Mucosa of rectum (tissue), 2 donors: ENCODE measurements around the gene ZSWIM7.

Source experiments
- H3K27ac ChIP-seq, 2 donors: one replicate each; pipeline ENCODE4 v1.7.0; 2013; ENCODE audit warnings: inconsistent platforms in 2 of 2, low read depth in 2 of 2, low read length in 2 of 2
- H3K27me3 ChIP-seq, 2 donors: one replicate each; pipeline ENCODE4 v1.7.0; 2013; ENCODE audit warnings: low read length in 2 of 2; ENCODE audit not compliant: control insufficient read depth in 2 of 2, insufficient read depth in 2 of 2
- H3K36me3 ChIP-seq, 2 donors: one replicate each; pipeline ENCODE4 v1.7.0; 2013; ENCODE audit warnings: low read length in 2 of 2; ENCODE audit not compliant: control insufficient read depth in 2 of 2, insufficient read depth in 2 of 2
- H3K4me1 ChIP-seq, 2 donors: one replicate each; pipeline ENCODE4 v1.7.0; 2013; ENCODE audit warnings: low read length in 2 of 2, mild to moderate bottlenecking in 1 of 2; ENCODE audit not compliant: control insufficient read depth in 2 of 2, insufficient read depth in 2 of 2
- H3K4me3 ChIP-seq, 2 donors: one replicate each; pipeline ENCODE4 v1.7.0; 2013; ENCODE audit warnings: low read length in 2 of 2
- H3K9ac ChIP-seq, 2 donors: one replicate each; pipeline ENCODE4 v1.7.0; 2013; ENCODE audit warnings: low read length in 2 of 2, low read depth in 1 of 2, mild to moderate bottlenecking in 1 of 2
- H3K9me3 ChIP-seq, 2 donors: one replicate each; pipeline ENCODE4 v1.7.0; 2013; ENCODE audit warnings: low read length in 2 of 2; ENCODE audit not compliant: control insufficient read depth in 2 of 2
- donor health status: healthy.
- donor health status: Normal muscosa, but diverticular disease.

ZSWIM7 gene

DNA sequence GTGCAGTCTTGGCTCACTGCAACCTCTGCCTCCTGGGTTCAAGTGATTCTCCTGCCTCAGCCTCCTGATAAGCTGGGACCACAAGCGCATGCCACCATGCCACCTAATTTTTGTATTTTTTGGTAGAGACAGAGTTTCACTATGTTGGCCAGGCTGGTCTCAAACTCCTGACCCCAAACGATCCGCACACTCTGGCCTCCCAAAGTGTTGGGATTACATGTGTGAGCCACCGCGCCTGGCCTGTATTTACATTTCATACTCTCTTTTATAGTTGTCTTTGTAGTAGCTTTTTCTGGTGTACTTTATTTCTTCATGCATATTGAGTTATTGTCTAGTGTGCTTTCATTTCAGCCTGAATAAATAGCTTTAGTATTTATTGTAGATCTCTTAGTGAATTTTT lies 64.6 kb downstream of the ZSWIM7 start:
- Histone ChIP-seq H3K9me3 (no peaks in the 10 kb centered on the region), H3K4me3 (no peak overlapping the region), H3K4me1 (no peaks in the 10 kb centered on the region), H3K9ac (no peak overlapping the region), H3K36me3 (no peaks in the 10 kb centered on the region), H3K27me3 (no peaks in the 10 kb centered on the region), H3K27ac (no peak overlapping the region)

DNA sequence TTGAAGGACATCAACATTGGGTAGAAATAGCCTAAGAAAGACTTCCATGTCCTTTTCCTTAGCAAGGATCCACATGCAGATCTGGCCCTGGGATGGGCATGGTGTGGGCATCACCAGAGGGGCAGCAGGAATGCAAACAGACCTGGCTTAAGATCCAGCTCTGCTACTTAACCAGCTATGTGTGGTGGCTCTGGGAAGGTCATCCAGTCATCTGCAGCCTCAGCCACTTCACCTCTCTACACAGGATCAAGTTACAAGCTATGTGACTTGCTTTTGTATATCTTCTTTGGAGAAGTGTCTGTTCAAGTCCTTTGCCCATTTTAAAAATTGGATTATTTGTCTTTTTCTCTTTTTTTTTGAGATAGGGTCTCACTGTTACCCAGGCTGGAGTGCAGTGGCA lies 68.1 kb downstream of the ZSWIM7 start:
- H3K9ac ChIP-seq = no peak overlapping the region
- no peaks in the 10 kb centered on the region for H3K4me1 ChIP-seq
- no peak overlapping the region for H3K27ac ChIP-seq
- H3K36me3 ChIP-seq = no peaks in the 10 kb centered on the region
- H3K27me3 ChIP-seq = peaks cover 0 to 3% of the 10 kb centered on the region in 2 donors
- H3K9me3 ChIP-seq = no peaks in the 10 kb centered on the region
- no peak overlapping the region for H3K4me3 ChIP-seq

DNA sequence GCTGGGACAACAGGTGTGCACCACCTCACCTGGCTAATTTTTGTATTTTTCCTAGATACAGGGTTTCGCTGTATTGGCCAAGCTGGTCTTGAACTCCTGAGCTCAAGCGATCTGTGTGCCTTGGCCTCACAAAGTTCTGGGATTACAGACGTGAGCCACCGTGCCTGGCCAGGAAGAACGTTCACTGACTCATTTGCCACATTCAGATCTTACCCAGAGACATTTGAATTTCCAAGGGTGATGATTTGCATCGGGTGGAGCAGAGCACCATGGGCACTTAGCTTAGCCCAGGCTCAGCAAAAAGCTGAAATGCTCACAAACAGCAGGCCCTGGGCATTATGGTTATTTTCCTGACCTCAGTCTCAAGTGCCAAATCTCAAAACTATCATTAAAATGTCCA lies 69.1 kb downstream of the ZSWIM7 start:
- Histone ChIP-seq H3K4me1 (no peaks in the 10 kb centered on the region), H3K27ac (no peak overlapping the region), H3K9me3 (no peaks in the 10 kb centered on the region), H3K36me3 (no peaks in the 10 kb centered on the region), H3K27me3 (peaks cover 0 to 3% of the 10 kb centered on the region in 2 donors), H3K4me3 (no peak overlapping the region), H3K9ac (no peak overlapping the region)

DNA sequence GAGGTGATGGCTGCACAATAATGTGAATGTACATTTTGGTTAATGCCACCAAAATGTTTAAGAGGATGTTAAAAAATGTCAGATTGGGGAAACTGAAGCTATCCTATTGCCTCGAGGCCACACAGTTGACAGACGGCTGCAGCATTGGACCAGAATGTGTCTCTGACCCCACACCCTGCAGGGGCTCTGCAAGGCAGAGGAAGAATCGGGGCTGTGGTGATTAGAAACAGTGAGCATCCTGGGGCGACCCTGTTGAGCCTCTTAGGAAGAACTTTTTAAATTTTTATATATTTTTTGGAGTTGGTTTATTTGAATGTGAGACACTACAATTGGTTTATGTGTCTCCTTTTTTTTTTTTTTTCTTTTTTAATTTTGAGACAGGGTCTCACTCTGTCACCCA lies 69.6 kb downstream of the ZSWIM7 start:
- Histone ChIP-seq H3K9ac (no peak overlapping the region), H3K36me3 (no peaks in the 10 kb centered on the region), H3K27me3 (peaks cover 0 to 3% of the 10 kb centered on the region in 2 donors), H3K4me3 (no peak overlapping the region), H3K27ac (no peak overlapping the region), H3K9me3 (no peaks in the 10 kb centered on the region), H3K4me1 (no peaks in the 10 kb centered on the region)

DNA sequence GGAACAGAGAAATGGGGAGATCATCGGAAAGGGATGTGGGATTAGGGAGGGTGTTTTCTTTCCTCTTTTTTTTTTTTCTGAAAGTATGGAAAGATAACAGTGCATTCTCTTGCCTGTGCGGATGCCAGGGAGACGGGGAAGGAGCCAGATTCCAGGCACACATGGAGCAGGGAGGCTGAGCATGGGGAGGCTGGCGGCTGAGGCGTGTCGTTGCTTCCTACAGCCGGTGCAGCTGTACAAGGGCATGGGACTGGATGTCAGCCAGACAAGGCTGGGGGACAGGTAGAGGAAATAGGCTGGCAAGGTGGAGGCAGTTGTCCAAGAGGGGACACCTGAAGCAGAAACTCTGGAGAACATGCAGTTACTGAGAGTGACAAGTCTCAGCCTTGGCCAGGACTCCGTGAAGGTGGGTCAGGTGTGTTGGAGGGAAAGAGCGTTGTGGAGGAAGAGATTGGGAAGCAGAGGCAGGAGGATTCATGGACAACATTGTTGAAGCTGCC lies 71.2 kb downstream of the ZSWIM7 start:
- Histone ChIP-seq H3K9ac (no peak overlapping the region), H3K4me1 (no peaks in the 10 kb centered on the region), H3K27ac (no peak overlapping the region), H3K36me3 (no peaks in the 10 kb centered on the region), H3K4me3 (no peak overlapping the region), H3K9me3 (no peaks in the 10 kb centered on the region), H3K27me3 (peaks cover 0 to 3% of the 10 kb centered on the region in 2 donors)
